ENCODE data around the gene GABRR3. TPM values are rescaled to one million over a fixed set of nuclear protein-coding genes. Genes with fewer than 3 reads are reported as not detected.

GABRR3 gene
- total RNA-seq, 1 donor from 2014 or later, result 0.05 TPM

DNA sequence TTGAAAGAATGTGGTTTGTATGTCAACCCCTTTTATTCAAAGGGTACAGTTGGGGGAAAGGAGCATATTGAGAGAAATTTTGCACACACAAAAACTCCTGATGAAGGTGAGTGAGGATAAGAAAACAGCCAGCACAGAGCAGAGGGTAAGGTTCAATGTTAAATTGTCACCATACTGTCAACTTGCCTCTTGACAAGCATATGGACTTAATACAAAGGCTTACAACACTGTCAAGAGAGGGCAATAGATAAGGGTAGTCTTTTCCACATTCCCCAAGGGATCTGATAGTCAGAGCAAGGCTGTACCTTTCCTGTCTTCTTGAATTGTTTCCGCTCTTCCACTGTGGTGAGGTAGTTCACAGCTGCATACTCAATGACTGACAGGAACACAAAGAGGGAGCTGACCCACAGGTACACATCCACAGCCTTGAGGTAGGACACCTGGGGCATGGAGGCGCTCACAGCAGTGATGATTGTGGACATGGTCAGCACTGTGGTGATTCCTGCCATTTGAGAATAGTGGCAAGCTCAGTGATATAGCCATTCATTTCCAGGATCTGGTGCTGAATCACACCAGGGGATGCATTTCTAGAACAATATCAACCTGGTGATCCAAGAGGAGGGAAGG is 42.5 kb downstream of the GABRR3 start:
- H3K4me1 Mint-ChIP-seq, result peaks cover 33% of the 10 kb centered on the region
- H3K27me3 Mint-ChIP-seq, result no peaks in the 10 kb centered on the region
- H3K9me3 Mint-ChIP-seq, result peaks cover 18% of the 10 kb centered on the region
- H3K27ac Mint-ChIP-seq, result no peak overlapping the region
- intact Hi-C loops (cut with micrococcal nuclease), result no loop called here
- peaks cover 15% of the 10 kb centered on the region for H3K36me3 Mint-ChIP-seq (ENCODE audit: low read depth)
- H3K4me3 Mint-ChIP-seq, result no peak overlapping the region
- no peak for DNase-seq

DNA sequence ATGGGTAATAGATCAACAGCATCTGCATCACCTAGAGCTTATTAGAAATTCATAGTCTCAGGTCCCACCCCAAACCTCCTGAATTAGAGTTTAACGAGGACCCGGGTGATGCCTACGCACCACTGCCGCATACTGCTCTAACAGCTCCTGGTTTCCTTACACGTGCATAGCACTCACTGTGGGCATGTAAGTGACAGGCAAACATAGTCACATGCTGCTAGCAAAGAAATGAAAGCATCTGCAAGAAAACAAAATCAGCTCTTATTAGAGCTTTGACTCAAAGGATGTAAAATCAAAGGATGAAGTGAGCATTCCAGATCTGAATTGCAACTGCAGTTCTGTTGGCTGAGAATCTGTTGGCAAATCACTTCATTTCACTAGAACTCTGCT is 43.8 kb downstream of the GABRR3 start:
- peak; percentile 78 for DNase-seq
- Mint-ChIP-seq H3K9me3 (peaks cover 18% of the 10 kb centered on the region), H3K4me3 (peak overlapping the region; percentile 74), H3K27me3 (no peaks in the 10 kb centered on the region), H3K36me3 (ENCODE audit: low read depth) (peaks cover 15% of the 10 kb centered on the region), H3K4me1 (peaks cover 33% of the 10 kb centered on the region), H3K27ac (peak overlapping the region; percentile 80)
- intact Hi-C loops (cut with micrococcal nuclease), result loop anchor here (2.0 kb wide), 1 partner anchor 14 kb away; no protein-coding TSS in a partner anchor

DNA sequence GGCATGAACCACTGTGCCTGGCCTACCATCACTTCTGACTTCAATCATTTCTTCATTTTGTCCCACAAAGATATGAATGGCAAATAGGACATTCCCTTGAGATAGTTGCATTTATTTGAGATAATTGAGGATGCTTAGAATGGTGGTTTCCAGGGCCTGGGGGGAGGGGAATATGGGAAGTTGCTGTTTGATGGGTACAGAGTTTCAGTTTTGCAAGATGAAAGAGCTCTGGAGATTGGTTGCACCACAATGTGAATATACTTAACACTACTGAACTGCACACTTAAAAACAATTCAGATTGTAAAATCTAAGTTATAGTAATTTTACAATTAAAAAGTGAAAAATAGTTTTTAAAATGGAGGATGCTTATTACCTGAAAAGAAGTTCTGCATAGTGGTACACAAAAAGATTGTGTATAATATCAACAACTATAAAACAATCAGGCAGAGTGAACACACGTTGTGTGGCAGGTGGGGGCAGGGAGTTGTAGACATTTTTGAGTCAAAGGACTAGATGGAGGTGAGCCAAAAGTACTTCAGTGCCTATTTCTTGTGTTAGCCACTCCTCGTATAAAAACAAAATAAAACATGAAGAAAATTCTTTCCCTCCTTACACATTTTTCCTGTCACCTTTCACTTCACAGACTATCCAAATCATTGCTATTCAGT is 44.4 kb downstream of the GABRR3 start:
- intact Hi-C loops (cut with micrococcal nuclease), result loop anchor here (1.0 to 2.0 kb wide), 2 partner anchors 8 to 14 kb away; no protein-coding TSS in a partner anchor
- peaks cover 15% of the 10 kb centered on the region for H3K36me3 Mint-ChIP-seq (ENCODE audit: low read depth)
- peak; percentile 75 for DNase-seq
- H3K27ac Mint-ChIP-seq, result peak overlapping the region; percentile 80
- H3K4me3 Mint-ChIP-seq, result peak overlapping the region; percentile 74
- peaks cover 18% of the 10 kb centered on the region for H3K9me3 Mint-ChIP-seq
- no peaks in the 10 kb centered on the region for H3K27me3 Mint-ChIP-seq
- peaks cover 33% of the 10 kb centered on the region for H3K4me1 Mint-ChIP-seq

- peak overlapping the region; percentile 77 for H3K27ac Mint-ChIP-seq
- H3K27me3 Mint-ChIP-seq, result no peaks in the 10 kb centered on the region
- intact Hi-C loops (cut with micrococcal nuclease), result no loop called here
- peaks cover 18% of the 10 kb centered on the region for H3K9me3 Mint-ChIP-seq
- peaks cover 15% of the 10 kb centered on the region for H3K36me3 Mint-ChIP-seq (ENCODE audit: low read depth)
- no peak overlapping the region for H3K4me3 Mint-ChIP-seq
- DNase-seq, result peak; percentile 54
- peaks cover 36% of the 10 kb centered on the region for H3K4me1 Mint-ChIP-seq
Measured at GRCh38 chr3:97988784-97989568, 46.1 kb downstream of the GABRR3 start.

DNA sequence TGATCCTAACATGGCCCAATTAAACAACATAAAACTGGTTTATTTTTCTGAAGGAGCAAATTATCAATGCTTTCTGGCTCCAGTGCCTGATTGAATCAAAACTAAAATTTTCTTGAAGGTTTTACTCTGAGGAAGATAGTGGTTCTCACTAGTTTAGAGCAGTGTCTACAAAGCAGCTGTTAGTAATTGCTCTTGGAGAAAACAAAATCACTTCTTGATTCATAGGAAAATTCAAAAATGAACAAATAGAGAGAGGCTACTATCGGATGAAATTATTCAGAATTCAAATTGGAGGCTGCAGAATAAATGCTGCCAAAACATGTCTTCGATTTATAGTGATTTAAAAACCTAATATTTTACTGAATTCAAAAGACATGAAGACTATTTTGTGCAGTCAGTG is 47.8 kb downstream of the GABRR3 start:
- H3K27ac Mint-ChIP-seq, result no peak overlapping the region
- H3K4me1 Mint-ChIP-seq, result peaks cover 42% of the 10 kb centered on the region
- H3K9me3 Mint-ChIP-seq, result peaks cover 18% of the 10 kb centered on the region
- H3K27me3 Mint-ChIP-seq, result no peaks in the 10 kb centered on the region
- H3K36me3 Mint-ChIP-seq (ENCODE audit: low read depth), result peaks cover 15% of the 10 kb centered on the region
- no peak overlapping the region for H3K4me3 Mint-ChIP-seq
- no peak for DNase-seq
- intact Hi-C loops (cut with micrococcal nuclease), result no loop called here

DNA sequence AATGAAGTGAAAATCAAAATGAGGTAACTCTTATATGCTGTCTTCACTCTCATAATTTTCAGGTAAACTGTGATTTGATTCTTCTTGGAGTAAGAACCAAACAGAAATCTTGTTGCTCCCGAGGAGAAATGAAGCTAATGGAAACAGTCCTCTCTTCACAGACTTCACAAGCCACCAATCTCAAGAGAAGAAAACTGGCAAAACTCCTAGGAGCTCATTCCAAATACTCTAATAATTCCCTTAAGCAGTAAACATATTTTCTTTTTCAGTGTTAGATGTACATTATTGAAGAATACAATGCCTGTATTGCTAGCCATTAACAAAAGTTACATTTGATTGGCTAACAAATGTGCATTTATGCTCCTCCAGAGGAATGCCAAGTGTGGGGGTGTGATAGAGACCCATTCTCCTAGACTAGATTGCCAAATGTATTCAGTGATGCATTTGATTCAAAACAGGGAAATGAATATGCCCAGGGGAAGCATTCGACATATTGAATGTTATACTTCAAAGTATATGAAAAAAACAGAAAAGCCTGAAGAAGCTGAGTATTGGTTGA is 51.1 kb downstream of the GABRR3 start:
- Mint-ChIP-seq H3K9me3 (peaks cover 12% of the 10 kb centered on the region), H3K36me3 (ENCODE audit: low read depth) (peaks cover 12% of the 10 kb centered on the region), H3K4me1 (peaks cover 39% of the 10 kb centered on the region), H3K27ac (no peak overlapping the region), H3K4me3 (no peak overlapping the region), H3K27me3 (no peaks in the 10 kb centered on the region)
- intact Hi-C loops (cut with micrococcal nuclease), result loop anchor here (5.0 kb wide), 1 partner anchor 573 kb away; no protein-coding TSS in a partner anchor
- no peak for DNase-seq

DNA sequence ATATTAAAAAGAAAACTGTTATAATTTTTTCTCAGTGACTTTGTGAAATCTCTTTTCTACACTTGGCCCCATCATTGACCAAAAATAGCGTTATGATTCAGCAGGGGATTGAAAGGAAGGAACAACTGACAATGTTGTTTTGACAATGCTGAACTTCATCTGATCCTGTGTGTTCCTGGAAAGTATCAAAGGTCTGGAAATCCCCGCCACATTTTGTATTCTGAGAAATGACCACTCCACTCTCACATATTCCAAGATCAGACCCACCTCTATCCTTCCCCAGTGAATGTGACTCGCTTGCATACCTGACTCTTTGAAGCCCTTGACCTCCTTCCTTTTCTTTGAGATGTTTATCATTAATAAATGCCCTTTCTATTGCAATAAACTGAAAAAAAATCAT is 53.2 kb downstream of the GABRR3 start:
- Mint-ChIP-seq H3K27ac (peak overlapping the region; percentile 82), H3K36me3 (ENCODE audit: low read depth) (peaks cover 1% of the 10 kb centered on the region), H3K4me3 (peak overlapping the region; percentile 60), H3K4me1 (peaks cover 40% of the 10 kb centered on the region), H3K27me3 (no peaks in the 10 kb centered on the region), H3K9me3 (no peaks in the 10 kb centered on the region)
- peak; percentile 84 for DNase-seq
- intact Hi-C loops (cut with micrococcal nuclease), result loop anchor here (1.0 to 5.0 kb wide), 3 partner anchors 8 to 575 kb away; partner anchors contain the start of gene RIOX2

DNA sequence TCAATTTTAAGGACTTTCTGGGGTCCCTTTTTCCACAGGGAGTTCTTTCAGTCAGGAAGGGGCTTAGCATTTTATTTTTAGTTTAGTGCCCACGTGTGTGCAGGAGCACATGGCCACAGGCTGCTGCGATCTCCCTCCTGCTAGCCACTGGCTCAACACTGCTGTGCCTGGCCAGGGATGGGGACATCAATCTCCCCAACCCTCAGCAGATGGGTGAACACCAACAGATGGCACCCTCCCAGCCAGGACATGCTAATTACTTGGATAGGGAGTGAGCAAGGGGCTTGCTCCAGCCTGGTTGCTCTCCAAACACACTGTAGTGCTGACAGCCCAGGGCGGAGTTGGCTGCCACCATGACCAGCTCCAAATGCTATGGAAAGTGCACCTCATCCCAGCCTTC is 55.5 kb downstream of the GABRR3 start:
- DNase-seq, result no peak
- Mint-ChIP-seq H3K4me3 (no peak overlapping the region), H3K36me3 (ENCODE audit: low read depth) (peaks cover 1% of the 10 kb centered on the region), H3K27ac (peak overlapping the region; percentile 58), H3K27me3 (no peaks in the 10 kb centered on the region), H3K4me1 (peaks cover 58% of the 10 kb centered on the region), H3K9me3 (peaks cover 5% of the 10 kb centered on the region)
- intact Hi-C loops (cut with micrococcal nuclease), result loop anchor here (5.0 kb wide), 1 partner anchor 578 kb away; no protein-coding TSS in a partner anchor

- peaks cover 5% of the 10 kb centered on the region for H3K36me3 Mint-ChIP-seq (ENCODE audit: low read depth)
- no peak overlapping the region for H3K27ac Mint-ChIP-seq
- no peaks in the 10 kb centered on the region for H3K27me3 Mint-ChIP-seq
- intact Hi-C loops (cut with micrococcal nuclease), result no loop called here
- H3K9me3 Mint-ChIP-seq, result peaks cover 5% of the 10 kb centered on the region
- H3K4me1 Mint-ChIP-seq, result peaks cover 52% of the 10 kb centered on the region
- DNase-seq, result no peak
- H3K4me3 Mint-ChIP-seq, result no peak overlapping the region
Measured at GRCh38 chr3:97975466-97975865, 59.6 kb downstream of the GABRR3 start.

DNA sequence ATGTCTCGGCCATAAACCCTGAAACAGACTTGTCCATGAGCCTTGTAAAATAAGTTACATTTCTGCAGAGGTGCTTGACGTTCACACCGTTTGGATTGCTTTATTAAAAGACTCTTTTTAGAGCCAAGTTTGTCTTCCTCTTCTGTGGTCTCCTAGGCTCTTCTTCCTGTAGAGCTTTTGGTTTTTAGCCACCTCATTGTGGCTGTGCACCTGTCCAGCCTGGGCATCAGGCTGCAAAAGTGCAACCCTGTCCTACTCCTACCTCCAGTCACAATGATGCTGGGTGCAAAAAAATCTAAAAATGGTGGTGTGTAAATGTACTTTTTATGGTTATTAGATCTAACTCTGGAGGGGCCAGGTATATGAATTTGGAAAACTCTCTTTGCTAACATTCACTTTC is 60.1 kb downstream of the GABRR3 start:
- no peaks in the 10 kb centered on the region for H3K27me3 Mint-ChIP-seq
- H3K27ac Mint-ChIP-seq, result peak overlapping the region; percentile 83
- intact Hi-C loops (cut with micrococcal nuclease), result loop anchor here (5.0 kb wide), 3 partner anchors 32 to 547 kb away; partner anchors contain the start of gene CLDND1
- DNase-seq, result no peak
- peaks cover 5% of the 10 kb centered on the region for H3K9me3 Mint-ChIP-seq
- H3K4me3 Mint-ChIP-seq, result peak overlapping the region; percentile 51
- peaks cover 53% of the 10 kb centered on the region for H3K4me1 Mint-ChIP-seq
- H3K36me3 Mint-ChIP-seq (ENCODE audit: low read depth), result peaks cover 8% of the 10 kb centered on the region

- intact Hi-C loops (cut with micrococcal nuclease), result loop anchor here (1.0 to 5.0 kb wide), 6 partner anchors 9 to 549 kb away; partner anchors contain the start of genes ARL6 and CLDND1
- no peak for DNase-seq
- Mint-ChIP-seq H3K27me3 (no peaks in the 10 kb centered on the region), H3K27ac (peak overlapping the region; percentile 80), H3K36me3 (ENCODE audit: low read depth) (peaks cover 8% of the 10 kb centered on the region), H3K4me1 (peaks cover 66% of the 10 kb centered on the region), H3K4me3 (peak overlapping the region; percentile 75), H3K9me3 (peaks cover 5% of the 10 kb centered on the region)
Measured at GRCh38 chr3:97972976-97973375, 62.1 kb downstream of the GABRR3 start.

GRCh38 chr3:97971679-97972567 is 63.2 kb downstream of the GABRR3 start, which contains the start of gene RIOX2:
Gene RIOX2 (minus strand): TSS chr3:97972431. CDS start chr3:97967593, 4,838 bp downstream.
- peaks cover 5% of the 10 kb centered on the region for H3K9me3 Mint-ChIP-seq
- DNase-seq, result peak; percentile 94
- H3K4me1 Mint-ChIP-seq, result peaks cover 76% of the 10 kb centered on the region
- H3K4me3 Mint-ChIP-seq, result peak within 1 kb of the TSS; percentile 94
- H3K27ac Mint-ChIP-seq, result peak within 1 kb of the TSS; percentile 99
- intact Hi-C loops (cut with micrococcal nuclease), result loop anchor here (1.0 to 5.0 kb wide), 9 partner anchors 10 to 550 kb away; partner anchors contain the start of genes ARL6 and CLDND1
- H3K36me3 Mint-ChIP-seq (ENCODE audit: low read depth), result peaks cover 14% of the 10 kb centered on the region
- no peaks in the 10 kb centered on the region for H3K27me3 Mint-ChIP-seq

Measured in activated CD4-positive, alpha-beta T cell treated with anti-CD3 and anti-CD28 coated beads, Interleukin-2, amount 10 ng/mL, durations not matched to agents 24 days and 14 days (primary cell).